Measurements from ENCODE around the gene WFS1. TPM values are rescaled to one million over a fixed set of nuclear protein-coding genes. Genes with fewer than 3 reads are reported as not detected.

Gene WFS1
- total RNA-seq, 4 donors from 2014 or later: 95.7 to 137 (median 101) TPM

DNA sequence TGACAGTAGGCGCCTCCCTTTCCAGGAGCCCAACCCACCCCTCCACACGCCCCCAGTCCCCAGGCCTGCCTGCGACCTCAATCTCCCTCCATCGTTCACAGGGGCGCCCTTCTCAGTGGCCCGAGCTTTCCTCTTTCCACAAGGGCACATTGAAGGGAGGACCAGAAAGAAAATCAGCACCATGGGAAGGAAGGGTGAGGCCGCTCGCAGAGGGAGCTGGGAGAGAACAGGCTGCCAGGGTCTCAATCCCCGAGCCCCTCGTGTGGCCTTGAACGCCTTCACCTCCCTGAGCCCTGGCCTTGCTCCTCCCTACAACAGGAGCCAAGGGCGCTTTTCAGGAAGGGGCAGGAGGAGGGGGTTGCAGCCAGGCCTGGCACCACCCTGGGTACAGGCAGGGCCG is 66.5 kb downstream of the WFS1 start:
- WGBS, 2 donors (ENCODE audit: low coverage in 1 of 2): 20 to 40% methylated on average over 1 to 2 of the region's 13 CpGs
- TF ChIP-seq EP300 (IDR thresholded peaks at IDR 0.05) (no peak), POLR2AphosphoS5 (IDR thresholded peaks at IDR 0.05) (no peak), POLR2A (IDR thresholded peaks at IDR 0.05) (no peak)
- TF ChIP-seq, protein P1, sequence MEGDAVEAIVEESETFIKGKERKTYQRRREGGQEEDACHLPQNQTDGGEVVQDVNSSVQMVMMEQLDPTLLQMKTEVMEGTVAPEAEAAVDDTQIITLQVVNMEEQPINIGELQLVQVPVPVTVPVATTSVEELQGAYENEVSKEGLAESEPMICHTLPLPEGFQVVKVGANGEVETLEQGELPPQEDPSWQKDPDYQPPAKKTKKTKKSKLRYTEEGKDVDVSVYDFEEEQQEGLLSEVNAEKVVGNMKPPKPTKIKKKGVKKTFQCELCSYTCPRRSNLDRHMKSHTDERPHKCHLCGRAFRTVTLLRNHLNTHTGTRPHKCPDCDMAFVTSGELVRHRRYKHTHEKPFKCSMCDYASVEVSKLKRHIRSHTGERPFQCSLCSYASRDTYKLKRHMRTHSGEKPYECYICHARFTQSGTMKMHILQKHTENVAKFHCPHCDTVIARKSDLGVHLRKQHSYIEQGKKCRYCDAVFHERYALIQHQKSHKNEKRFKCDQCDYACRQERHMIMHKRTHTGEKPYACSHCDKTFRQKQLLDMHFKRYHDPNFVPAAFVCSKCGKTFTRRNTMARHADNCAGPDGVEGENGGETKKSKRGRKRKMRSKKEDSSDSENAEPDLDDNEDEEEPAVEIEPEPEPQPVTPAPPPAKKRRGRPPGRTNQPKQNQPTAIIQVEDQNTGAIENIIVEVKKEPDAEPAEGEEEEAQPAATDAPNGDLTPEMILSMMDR (IDR thresholded peaks at IDR 0.05): no peak
- H3K36me3 ChIP-seq: no peaks in the 10 kb centered on the region
- H3K9me3 ChIP-seq: peaks cover 0 to 11% (median 0%) of the 10 kb centered on the region in 3 donors
- no peak overlapping the region for H3K27ac ChIP-seq
- peaks cover 87% of the 10 kb centered on the region for H3K27me3 ChIP-seq
- H3K4me3 ChIP-seq: no peak overlapping the region
- H3K4me1 ChIP-seq: no peaks in the 10 kb centered on the region
- ATAC-seq: no peak

DNA sequence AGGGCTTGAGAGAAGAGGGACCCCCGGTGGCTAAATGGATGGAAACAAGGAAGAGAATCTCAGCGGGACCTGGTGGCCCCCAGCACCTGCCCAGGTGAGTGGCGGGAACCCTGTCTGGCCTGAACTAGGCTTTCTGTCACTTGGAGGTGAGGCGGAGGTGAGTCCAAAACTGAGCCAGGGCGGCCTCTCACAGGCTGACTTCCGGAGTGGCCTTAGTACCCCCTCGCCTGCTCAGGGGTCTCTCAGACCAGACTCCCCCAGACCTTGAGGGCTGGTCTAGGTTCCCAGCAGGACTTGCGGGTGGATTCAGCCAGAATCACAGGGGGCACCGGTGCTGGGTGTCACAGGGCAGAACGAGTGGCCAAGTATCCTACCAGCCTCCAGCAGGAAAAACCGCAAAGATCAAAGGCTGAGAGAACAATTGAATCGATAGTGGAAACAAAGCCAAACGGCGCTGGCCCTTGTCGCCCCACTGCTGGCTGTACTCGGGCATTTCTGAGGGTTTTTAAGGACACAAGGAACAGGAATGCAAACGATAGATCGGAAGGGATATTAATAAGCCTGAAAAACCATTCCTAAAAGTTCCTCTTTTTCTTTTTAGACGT is 67.8 kb downstream of the WFS1 start:
- 22 to 31% methylated on average over 10 to 15 of the region's 19 CpGs for WGBS, 2 donors (ENCODE audit: low coverage in 1 of 2)
- TF ChIP-seq, protein P1 (IDR thresholded peaks at IDR 0.05): no peak
- TF ChIP-seq EP300 (IDR thresholded peaks at IDR 0.05) (no peak), POLR2A (IDR thresholded peaks at IDR 0.05) (no peak), POLR2AphosphoS5 (IDR thresholded peaks at IDR 0.05) (no peak)
- Histone ChIP-seq H3K36me3 (no peaks in the 10 kb centered on the region), H3K9me3 (peaks cover 0 to 6% (median 0%) of the 10 kb centered on the region in 3 donors), H3K27me3 (peaks cover 77% of the 10 kb centered on the region), H3K4me3 (no peak overlapping the region), H3K27ac (no peak overlapping the region), H3K4me1 (peaks cover 0 to 3% (median 0%) of the 10 kb centered on the region in 3 donors)
- ATAC-seq: no peak

DNA sequence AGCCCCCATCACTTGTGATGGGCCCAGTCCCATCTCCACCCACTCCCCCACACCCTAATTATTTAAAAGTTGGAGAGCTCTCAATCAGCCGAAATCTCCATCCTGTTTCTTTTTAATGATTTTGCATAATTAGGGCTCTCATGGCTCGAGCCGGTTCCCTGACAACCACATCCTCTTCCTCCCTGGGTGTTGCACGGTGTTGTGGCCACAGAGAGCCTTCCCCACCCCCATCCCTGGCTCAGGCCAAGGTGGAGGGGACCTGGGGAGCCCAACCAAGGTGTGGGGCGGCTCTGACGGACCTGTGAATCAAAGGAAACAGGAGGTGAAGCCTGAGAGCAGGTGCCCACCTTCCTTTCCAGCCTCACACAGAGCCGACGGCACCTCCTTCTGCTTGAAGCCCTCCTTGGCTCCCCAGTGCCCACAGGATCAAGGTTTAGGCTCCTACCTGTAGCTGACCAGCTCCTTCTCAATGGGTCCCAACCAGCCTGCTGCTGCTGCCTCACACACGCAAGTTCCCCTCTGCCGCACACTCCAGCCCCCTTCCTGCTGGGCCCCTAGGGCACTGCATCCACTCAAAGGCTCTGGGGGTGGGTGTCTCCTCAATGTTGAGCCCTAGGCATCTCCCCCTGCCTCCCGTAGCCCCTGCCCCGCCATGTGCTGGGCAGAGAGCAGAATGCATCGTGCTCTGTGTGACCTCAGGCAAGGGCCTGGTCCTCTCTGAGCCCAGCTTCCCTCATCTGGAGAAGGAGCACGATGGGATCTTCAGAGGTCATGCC is 68.7 kb downstream of the WFS1 start:
- H3K9me3 ChIP-seq: peaks cover 0 to 6% (median 0%) of the 10 kb centered on the region in 3 donors
- no peak overlapping the region for H3K27ac ChIP-seq
- H3K36me3 ChIP-seq: no peaks in the 10 kb centered on the region
- 38 to 60% methylated on average over 4 to 6 of the region's 14 CpGs for WGBS, 2 donors (ENCODE audit: low coverage in 1 of 2)
- no peak for ATAC-seq
- peaks cover 0 to 6% (median 0%) of the 10 kb centered on the region in 3 donors for H3K4me1 ChIP-seq
- no peak overlapping the region for H3K4me3 ChIP-seq
- TF ChIP-seq POLR2A (IDR thresholded peaks at IDR 0.05) (no peak), EP300 (IDR thresholded peaks at IDR 0.05) (no peak), POLR2AphosphoS5 (IDR thresholded peaks at IDR 0.05) (no peak)
- TF ChIP-seq, protein P1 (IDR thresholded peaks at IDR 0.05): no peak
- peaks cover 68% of the 10 kb centered on the region for H3K27me3 ChIP-seq

DNA sequence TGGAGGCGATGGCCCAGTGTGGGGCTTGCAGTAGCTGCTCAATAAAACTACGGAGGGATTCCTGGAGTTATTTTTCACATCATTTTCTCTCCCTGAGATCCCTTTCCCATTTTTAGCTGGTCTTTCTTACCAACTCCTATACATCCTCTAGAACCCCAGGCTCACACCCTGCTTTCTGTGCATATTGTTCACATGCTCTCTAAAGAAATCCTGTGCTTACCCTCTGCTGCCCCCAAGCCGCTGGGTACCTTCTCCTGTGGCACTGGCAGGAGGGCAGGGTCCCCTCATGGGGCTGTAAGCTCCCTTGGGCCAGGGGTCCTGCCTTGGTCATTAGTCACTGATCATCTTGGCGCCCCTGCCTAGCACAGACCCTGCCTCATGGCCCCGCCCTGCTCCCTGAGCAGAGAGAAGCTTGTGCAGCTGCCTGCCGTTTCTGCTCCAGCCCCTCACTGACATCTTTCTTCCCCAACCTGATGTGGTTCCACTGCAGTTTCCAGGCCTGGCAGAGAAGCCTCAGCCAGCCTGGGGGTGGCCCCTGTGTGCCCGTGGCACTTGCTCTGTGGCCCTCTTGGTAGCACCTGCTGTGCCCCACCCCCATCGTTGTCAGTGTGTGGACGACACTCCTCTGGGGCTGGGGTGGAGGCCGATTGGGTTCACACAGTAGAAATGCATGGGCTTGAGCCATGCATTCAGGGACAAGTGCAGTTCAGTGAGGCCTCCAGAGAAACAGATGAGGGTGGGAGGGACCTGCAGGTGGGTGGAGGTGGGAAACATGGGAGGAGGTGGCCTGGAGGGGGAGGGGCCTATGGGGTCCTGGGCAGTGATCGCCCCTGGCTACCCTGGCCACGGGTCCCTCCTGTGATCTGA is 69.5 kb downstream of the WFS1 start:
- 54 to 93% methylated on average over 2 to 7 of the region's 12 CpGs for WGBS, 2 donors (ENCODE audit: low coverage in 1 of 2)
- Histone ChIP-seq H3K27me3 (peaks cover 60% of the 10 kb centered on the region), H3K4me3 (no peak overlapping the region)

More for the DNA sequence above, 69.5 kb downstream of the WFS1 start:
- H3K27ac ChIP-seq: no peak overlapping the region
- H3K9me3 ChIP-seq: peaks cover 0 to under 1% (median 0%) of the 10 kb centered on the region in 3 donors
- no peak for ATAC-seq
- no peak for TF ChIP-seq POLR2A (IDR thresholded peaks at IDR 0.05)
- TF ChIP-seq POLR2AphosphoS5 (IDR thresholded peaks at IDR 0.05): no peak
- peaks cover 0 to 6% (median 0%) of the 10 kb centered on the region in 3 donors for H3K4me1 ChIP-seq
- H3K36me3 ChIP-seq: no peaks in the 10 kb centered on the region
